K562 (cell line): ENCODE data around the gene EFCAB7. TPM values are rescaled to one million over a fixed set of nuclear protein-coding genes. Genes with fewer than 3 reads are reported as not detected.

Experiments used
- ATAC-seq: fragments of 200-7000 bp; cut with Tn5 transposase; 3 replicates; pipeline ENCODE4 v1.9.1; 2020; ENCODE audit warnings: moderate library complexity
- BruUV-seq: library from RNA; stranded (reverse); fragments of 400-500 nt; replicated peaks from 2 replicates; lab custom pipeline; 2021; lab: Mats Ljungman, UMichigan
- CTCF ChIA-PET: fragments of 300-600 bp; formaldehyde crosslinking; extraction: SDS; loops from one replicate; lab custom pipeline; 2021; ENCODE audit warnings: low intra/inter-chr PET ratio; lab: Yijun Ruan, JAX
- POLR2A ChIA-PET: fragments of 300-600, 350-650 bp; sonication (Branson Sonifier 250); formaldehyde crosslinking; extraction: SDS; loops from one replicate; lab custom pipeline; 2021; ENCODE audit warnings: antibody characterized with exemption, inconsistent platforms; lab: Yijun Ruan, JAX
- DNase-seq, 4 experiments: peaks; one replicate each; pipeline versions ENCODE4 v3.0.0 to v3.0.0-alpha.2; 2011 to 2018; ENCODE audit warnings: low spot score in 3 of 4, mixed read lengths in 3 of 4; ENCODE audit errors: extremely low read depth in 1 of 4
- FAIRE-seq: peaks from 2 replicates; lab custom pipeline; 2011; peaks lifted over from hg19 to GRCh38; lab: Jason Lieb, UNC
- H2AFZ ChIP-seq: 2 replicates; pipeline ENCODE4 v1.6.0; 2011; ENCODE audit warnings: low read depth, low read length, control low read depth, inconsistent platforms
- H3K27ac ChIP-seq: fragments of 200-600 bp; 3 replicates; pipeline ENCODE4 v1.8.0; 2011; ENCODE audit warnings: low read depth, mild to moderate bottlenecking, control low read depth, inconsistent platforms, low read length, moderate library complexity, mixed read lengths; ENCODE audit errors: extremely low read depth
- H3K27me3 ChIP-seq, 2 experiments: fragments of 300-600 bp in 1 of 2; 2 replicates in 1 of 2; 3 replicates in 1 of 2; pipeline versions ENCODE4 v1.6.0 to v1.8.0; 2011; ENCODE audit warnings: inconsistent platforms in 2 of 2, low read length in 2 of 2, mild to moderate bottlenecking in 1 of 2, mixed read lengths in 1 of 2, moderate library complexity in 1 of 2; ENCODE audit not compliant: control insufficient read depth in 2 of 2, insufficient read depth in 2 of 2
- H3K36me3 ChIP-seq: fragments of 300-600 bp; 3 replicates; pipeline ENCODE4 v1.8.0; 2011; ENCODE audit warnings: mild to moderate bottlenecking, low read length, inconsistent platforms; ENCODE audit not compliant: control insufficient read depth, insufficient read depth
- H3K4me1 ChIP-seq, 2 experiments: fragments of 200-600 bp in 1 of 2; replicated peaks in 1 of 2; 2 replicates in 1 of 2; 3 replicates in 1 of 2; pipeline versions ENCODE4 v1.5.1 to v1.8.0; 2011; ENCODE audit warnings: inconsistent platforms in 2 of 2, low read length in 2 of 2, mild to moderate bottlenecking in 1 of 2, mixed read lengths in 1 of 2, moderate library complexity in 1 of 2; ENCODE audit not compliant: control insufficient read depth in 2 of 2, insufficient read depth in 2 of 2
- H3K4me2 ChIP-seq: 2 replicates; pipeline ENCODE4 v1.6.1; 2011; ENCODE audit warnings: low read length, control low read depth, inconsistent platforms, mixed read lengths; ENCODE audit not compliant: insufficient read depth
- H3K4me3 ChIP-seq: fragments of 200-600 bp; sonication (generic), shearing (Covaris generic); 2 replicates; pipeline ENCODE4 v1.5.1; 2016; ENCODE audit warnings: control low read depth, inconsistent platforms
- H3K79me2 ChIP-seq: fragments of 200-600 bp; 3 replicates; pipeline ENCODE4 v1.8.0; 2011; ENCODE audit warnings: low read length, inconsistent platforms; ENCODE audit not compliant: control insufficient read depth, insufficient read depth
- H3K9ac ChIP-seq, 2 experiments: 2 replicates each; pipeline versions ENCODE4 v1.6.0 to v1.6.1; 2011; ENCODE audit warnings: low read depth in 2 of 2, low read length in 2 of 2, control low read depth in 1 of 2, inconsistent platforms in 1 of 2, mild to moderate bottlenecking in 1 of 2, mixed read lengths in 1 of 2; ENCODE audit not compliant: insufficient read depth in 1 of 2
- H3K9me1 ChIP-seq: one replicate; pipeline ENCODE4 v1.6.0; 2011; ENCODE audit warnings: inconsistent platforms, mild to moderate bottlenecking, low read length, moderate library complexity; ENCODE audit not compliant: control insufficient read depth, insufficient read depth
- H3K9me3 ChIP-seq: replicated peaks from 2 replicates; pipeline ENCODE4 v1.5.1; 2011; ENCODE audit warnings: low read depth, low read length, inconsistent platforms; ENCODE audit not compliant: control insufficient read depth, insufficient read depth
- H4K20me1 ChIP-seq: replicated peaks from 2 replicates; pipeline ENCODE4 v1.6.1; 2011; ENCODE audit warnings: low read length, inconsistent platforms, mixed read lengths; ENCODE audit not compliant: control insufficient read depth, insufficient read depth
- ELF2 ChIP-seq: fragments of 250-450 bp; sonication (Bioruptor Pico); IDR thresholded peaks from 2 replicates; pipeline ENCODE4 v1.5.0; 2021; ENCODE audit warnings: mild to moderate bottlenecking
- HNRNPK ChIP-seq: fragments of 200-400 bp; formaldehyde crosslinking; IDR thresholded peaks from one replicate; pipeline ENCODE4 v1.6.1; 2018; ENCODE audit warnings: mild to moderate bottlenecking, low read depth, low read length; ENCODE audit not compliant: poor library complexity, severe bottlenecking
- TRIM24 ChIP-seq, 2 experiments: fragments of 450-650 bp; IDR thresholded peaks; 2 replicates each; pipeline ENCODE4 v1.6.1; 2016
- UBTF ChIP-seq, 2 experiments: IDR thresholded peaks; 2 replicates each; pipeline ENCODE4 v1.6.1; 2012; ENCODE audit warnings: improper control_type of control experiment in 2 of 2, low read depth in 2 of 2, low read length in 2 of 2, borderline replicate concordance in 1 of 2
- ZNF780A ChIP-seq: fragments of 250-450 bp; sonication (Bioruptor Pico); IDR thresholded peaks from 2 replicates; pipeline ENCODE4 v1.5.0; 2021; ENCODE audit warnings: mild to moderate bottlenecking
- WGBS: fragments of 100-300 bp; shearing (Covaris generic); methylation state at CpG from one replicate; pipeline ENCODE4 v1.1.6; 2016; ENCODE audit warnings: low coverage, mixed read lengths; ENCODE audit not compliant: insufficient coverage; ENCODE audit errors: missing lambda C conversion rate; 5-methylcytosine and 5-hydroxymethylcytosine counted together
- in situ Hi-C: fragments of 300-500 bp; cut with MboI; formaldehyde crosslinking; loops from 4 replicates; pipeline ENCODE4 v1.15.0; 2018; ENCODE audit warnings: inconsistent platforms, mixed read lengths
- intact Hi-C: fragments of 100-400 bp; cut with micrococcal nuclease; formaldehyde crosslinking; loops from 2 replicates; pipeline ENCODE4 v1.14.2; 2022
- polyA plus RNA-seq, 8 experiments: library from polyadenylated mRNA; depleted of rRNA in 4 of 8; stranded (reverse) in 5 of 8; unstranded in 3 of 8; fragments of >200 nt; fragmentation: Nextera tagmentation in 2 of 8; fragmentation: Illumina TruSeq in 1 of 8; extraction: Ambion mirVana in 2 of 8; extraction: Trizol in 1 of 8; gene quantifications; 2 replicates each; pipeline versions ENCODE4 v1.2.1 to v1.2.3, GENCODE V29; 2011 to 2014; ENCODE audit warnings: inconsistent platforms in 1 of 8, missing spikeins in 1 of 8
- total RNA-seq, 7 experiments: library from RNA; depleted of rRNA in 6 of 7; stranded (reverse); fragments of >200 nt in 6 of 7; fragmentation: Illumina TruSeq in 2 of 7; extraction: Trizol in 2 of 7; gene quantifications; 2 replicates each; pipeline versions ENCODE4 v1.2.1 to v1.2.3, GENCODE V29; 2011 to 2021; ENCODE audit warnings: low replicate concordance in 1 of 7
- TF ChIP-seq, protein P1 (sequence below), 2 experiments: fragments of 450-650 bp in 1 of 2; sonication (generic) in 1 of 2; formaldehyde crosslinking in 1 of 2; IDR thresholded peaks in 1 of 2; conservative IDR thresholded peaks in 1 of 2; 2 replicates each; pipeline versions ENCODE4 v1.6.1 to v1.8.1; 2016 to 2023; ENCODE audit warnings: mild to moderate bottlenecking in 2 of 2, moderate library complexity in 2 of 2, inconsistent platforms in 1 of 2, missing genetic modification reagents in 1 of 2

EFCAB7 gene
- total and polyA plus RNA-seq, 9 of the 15 experiments (the other 6 are each of a cell fraction or from before 2014, with no cell fraction given): 3.2 to 7.6 (median 5.7) TPM

- H3K36me3 ChIP-seq: no peaks in the 10 kb centered on the region
- ATAC-seq: no peak
These were observed 66.8 kb downstream of the EFCAB7 start for GRCh38 chr1:63590166-63590560.

More at GRCh38 chr1:63590166-63590560, 66.8 kb downstream of the EFCAB7 start:
- Histone ChIP-seq H3K9me3 (no peaks in the 10 kb centered on the region), H3K4me3 (no peak overlapping the region), H3K79me2 (no peaks in the 10 kb centered on the region), H4K20me1 (no peaks in the 10 kb centered on the region), H2AFZ (no peak overlapping the region), H3K27me3 (peaks cover 12 to 23% of the 10 kb centered on the region in 2 experiments; a peak in 4 of 5 replicates), H3K9me1 (no peaks in the 10 kb centered on the region), H3K27ac (no peak overlapping the region), H3K9ac (no peak overlapping the region), H3K4me1 (peaks cover 0 to 12% of the 10 kb centered on the region in 2 experiments; a peak in 2 of 5 replicates), H3K4me2 (no peak overlapping the region)
- FAIRE-seq: no peak
- DNase-seq: no peak
- ChIA-PET CTCF (no interaction called here), POLR2A (no interaction called here)
- intact Hi-C loops: no loop called here
- in situ Hi-C loops: no loop called here
- WGBS: 0% methylated on average over 3 of the region's 3 CpGs
- no TSS peak for BruUV-seq
- TF ChIP-seq, protein P1, sequence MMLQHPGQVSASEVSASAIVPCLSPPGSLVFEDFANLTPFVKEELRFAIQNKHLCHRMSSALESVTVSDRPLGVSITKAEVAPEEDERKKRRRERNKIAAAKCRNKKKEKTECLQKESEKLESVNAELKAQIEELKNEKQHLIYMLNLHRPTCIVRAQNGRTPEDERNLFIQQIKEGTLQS (IDR thresholded peaks at IDR 0.05): no peak
- TF ChIP-seq, protein P1 (CRISPR knock-in tag; conservative IDR thresholded peaks at IDR 0.05): no peak
- TF ChIP-seq ZNF780A (CRISPR knock-in tag) (no peak), TRIM24 (IDR thresholded peaks at IDR 0.05) (no peak), UBTF (IDR thresholded peaks at IDR 0.05; ENCODE audit: borderline replicate concordance in 1 of 2, low read depth in 2 of 2, low read length in 2 of 2) (no peak), ELF2 (CRISPR knock-in tag) (no peak), HNRNPK (no peak)
